Keratinocyte (primary cell): ENCODE results near the gene PRIMA1. TPM values are rescaled to one million over a fixed set of nuclear protein-coding genes. Genes with fewer than 3 reads are reported as not detected.

ENCODE experiments used
- DNase-seq: peaks from one replicate; pipeline ENCODE4 v3.0.0-alpha.2; 2011; ENCODE audit warnings: low read depth, missing footprints, low spot score
- FAIRE-seq: peaks from 2 replicates; lab custom pipeline; 2011; peaks lifted over from hg19 to GRCh38; lab: Jason Lieb, UNC
- H2AFZ ChIP-seq: 2 replicates; pipeline ENCODE4 v1.6.0; 2012; ENCODE audit warnings: low read length, control low read depth, inconsistent platforms; ENCODE audit not compliant: control insufficient read depth
- H3K27ac ChIP-seq: 2 replicates; pipeline ENCODE4 v1.5.1; 2011; ENCODE audit warnings: low read length; ENCODE audit not compliant: control insufficient read depth, insufficient read depth
- H3K27me3 ChIP-seq: 3 replicates; pipeline ENCODE4 v1.6.0; 2011; ENCODE audit warnings: low read length; ENCODE audit not compliant: control insufficient read depth, insufficient read depth; ENCODE audit errors: extremely low read depth
- H3K36me3 ChIP-seq, 2 experiments: 2 replicates in 1 of 2; 3 replicates in 1 of 2; pipeline ENCODE4 v1.5.1; 2011; ENCODE audit warnings: low read length in 2 of 2, mild to moderate bottlenecking in 1 of 2; ENCODE audit not compliant: control insufficient read depth in 2 of 2, insufficient read depth in 2 of 2; ENCODE audit errors: extremely low read depth in 1 of 2
- H3K4me1 ChIP-seq: 3 replicates; pipeline ENCODE4 v1.5.1; 2011; ENCODE audit warnings: low read length; ENCODE audit not compliant: control insufficient read depth, insufficient read depth; ENCODE audit errors: extremely low read depth
- H3K4me2 ChIP-seq: 3 replicates; pipeline ENCODE4 v1.6.0; 2011; ENCODE audit warnings: low read depth, low read length; ENCODE audit not compliant: control insufficient read depth, insufficient read depth; ENCODE audit errors: extremely low read depth
- H3K4me3 ChIP-seq, 3 experiments: fragments of 200-600 bp in 1 of 3; sonication (generic) in 1 of 3; 2 replicates in 2 of 3; 3 replicates in 1 of 3; pipeline ENCODE4 v1.5.1; 2011 to 2016; ENCODE audit warnings: low read length in 3 of 3, mild to moderate bottlenecking in 3 of 3, control low read depth in 2 of 3, inconsistent platforms in 1 of 3, low read depth in 1 of 3, mixed read lengths in 1 of 3, mixed run types in 1 of 3, moderate library complexity in 1 of 3; ENCODE audit not compliant: control insufficient read depth in 2 of 3, insufficient read depth in 2 of 3; ENCODE audit errors: extremely low read depth in 1 of 3
- H3K79me2 ChIP-seq: 2 replicates; pipeline ENCODE4 v1.6.0; 2012; ENCODE audit warnings: low read length; ENCODE audit not compliant: control insufficient read depth, insufficient read depth
- H3K9ac ChIP-seq: 3 replicates; pipeline ENCODE4 v1.6.0; 2011; ENCODE audit warnings: low read length; ENCODE audit not compliant: control insufficient read depth, insufficient read depth; ENCODE audit errors: extremely low read depth
- H3K9me1 ChIP-seq: 3 replicates; pipeline ENCODE4 v1.6.0; 2011; ENCODE audit warnings: low read length; ENCODE audit not compliant: control insufficient read depth, insufficient read depth; ENCODE audit errors: extremely low read depth
- H3K9me3 ChIP-seq: 2 replicates; pipeline ENCODE4 v1.5.1; 2012; ENCODE audit warnings: low read depth, low read length; ENCODE audit not compliant: control insufficient read depth
- H4K20me1 ChIP-seq: 3 replicates; pipeline ENCODE4 v1.6.0; 2011; ENCODE audit warnings: low read length; ENCODE audit not compliant: control insufficient read depth, insufficient read depth; ENCODE audit errors: extremely low read depth
- EZH2 ChIP-seq: IDR thresholded peaks from one replicate; pipeline ENCODE4 v1.6.1; 2012; ENCODE audit warnings: inconsistent platforms, mild to moderate bottlenecking, low read length, moderate library complexity
- dilution Hi-C: fragments of 300-500 bp; cut with MboI; formaldehyde crosslinking; loops from one replicate; pipeline ENCODE4 v1.7.0; 2020; ENCODE audit warnings: low sequenced_read_pairs; ENCODE audit not compliant: extremely low pct_ligation_motif_present
- polyA plus RNA-seq, 5 experiments: library from polyadenylated mRNA; depleted of rRNA in 3 of 5; stranded (reverse) in 3 of 5; stranded (forward) in 1 of 5; unstranded in 1 of 5; fragments of >200 nt; gene quantifications; 1 replicate in 1 of 5; 2 replicates in 3 of 5; 3 replicates in 1 of 5; pipeline versions ENCODE4 v1.2.1 to v1.2.3, GENCODE V29; 2011 to 2012; ENCODE audit warnings: missing spikeins in 2 of 5, low read depth in 1 of 5, low replicate concordance in 1 of 5
- TF ChIP-seq, protein P1 (sequence below), 3 experiments: IDR thresholded peaks in 1 of 3; conservative IDR thresholded peaks in 1 of 3; optimal IDR thresholded peaks in 1 of 3; 2 replicates in 2 of 3; 3 replicates in 1 of 3; pipeline versions ENCODE3 to v1.5.1; 2011; ENCODE audit warnings: low read length in 3 of 3, mild to moderate bottlenecking in 3 of 3, moderate library complexity in 2 of 3, control low read depth in 1 of 3, inconsistent platforms in 1 of 3; ENCODE audit not compliant: insufficient read depth in 2 of 3; ENCODE audit errors: extremely low read depth in 1 of 3

The PRIMA1 gene
- polyA plus RNA-seq, 1 donor (not counting 4 experiments of a cell fraction or from before 2014, with no cell fraction given) = not detected

DNA sequence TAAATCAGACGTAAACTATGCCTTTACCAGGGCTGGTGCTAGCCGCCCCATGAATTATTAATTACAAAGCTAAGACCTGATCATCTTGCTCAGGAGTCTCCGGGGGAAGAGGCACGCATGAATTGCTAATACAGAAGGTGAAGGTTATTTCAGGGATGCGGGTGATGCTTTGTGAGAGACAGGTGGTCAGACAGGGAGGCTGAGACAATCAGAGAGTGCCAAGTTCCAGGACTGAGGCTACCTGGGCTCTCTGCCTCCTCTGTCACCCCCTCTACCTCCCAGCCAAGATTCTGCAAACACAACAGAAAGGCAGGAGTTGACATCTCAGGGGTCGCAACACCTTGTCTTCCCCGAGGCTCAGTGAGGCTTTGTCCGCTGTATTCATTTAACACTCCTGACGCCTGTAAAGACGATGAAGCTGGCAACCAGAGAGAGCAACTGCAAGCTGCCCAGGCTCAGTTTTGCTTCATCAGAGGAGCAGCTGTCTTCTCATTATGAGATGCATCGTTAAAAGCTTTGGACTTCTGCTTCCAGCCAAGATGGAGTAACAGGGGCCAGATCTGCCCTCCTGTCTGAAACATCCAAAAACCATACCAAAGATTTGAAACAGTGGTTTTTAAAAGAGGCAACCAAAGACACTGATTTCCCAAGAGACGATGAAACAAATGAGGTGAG, 46.6 kb downstream of the PRIMA1 start:
- no peaks in the 10 kb centered on the region for H3K27me3 ChIP-seq
- FAIRE-seq (no peak), DNase-seq (no peak)
- H3K79me2 ChIP-seq = no peaks in the 10 kb centered on the region
- dilution Hi-C loops = no loop called here
- H3K9ac ChIP-seq = no peak overlapping the region
- no peaks in the 10 kb centered on the region for H3K9me3 ChIP-seq
- H3K27ac ChIP-seq = no peak overlapping the region
- TF ChIP-seq, protein P1, sequence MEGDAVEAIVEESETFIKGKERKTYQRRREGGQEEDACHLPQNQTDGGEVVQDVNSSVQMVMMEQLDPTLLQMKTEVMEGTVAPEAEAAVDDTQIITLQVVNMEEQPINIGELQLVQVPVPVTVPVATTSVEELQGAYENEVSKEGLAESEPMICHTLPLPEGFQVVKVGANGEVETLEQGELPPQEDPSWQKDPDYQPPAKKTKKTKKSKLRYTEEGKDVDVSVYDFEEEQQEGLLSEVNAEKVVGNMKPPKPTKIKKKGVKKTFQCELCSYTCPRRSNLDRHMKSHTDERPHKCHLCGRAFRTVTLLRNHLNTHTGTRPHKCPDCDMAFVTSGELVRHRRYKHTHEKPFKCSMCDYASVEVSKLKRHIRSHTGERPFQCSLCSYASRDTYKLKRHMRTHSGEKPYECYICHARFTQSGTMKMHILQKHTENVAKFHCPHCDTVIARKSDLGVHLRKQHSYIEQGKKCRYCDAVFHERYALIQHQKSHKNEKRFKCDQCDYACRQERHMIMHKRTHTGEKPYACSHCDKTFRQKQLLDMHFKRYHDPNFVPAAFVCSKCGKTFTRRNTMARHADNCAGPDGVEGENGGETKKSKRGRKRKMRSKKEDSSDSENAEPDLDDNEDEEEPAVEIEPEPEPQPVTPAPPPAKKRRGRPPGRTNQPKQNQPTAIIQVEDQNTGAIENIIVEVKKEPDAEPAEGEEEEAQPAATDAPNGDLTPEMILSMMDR (optimal IDR thresholded peaks at IDR 0.05 in 1 of 3, IDR thresholded peaks at IDR 0.05 in 1 of 3, conservative IDR thresholded peaks at IDR 0.05 in 1 of 3; ENCODE audit: extremely low read depth in 1 of 3, insufficient read depth in 2 of 3, low read length in 3 of 3) = no peak
- TF ChIP-seq EZH2 = no peak
- H3K4me3 ChIP-seq = no peak overlapping the region
- H3K36me3 ChIP-seq = no peaks in the 10 kb centered on the region
- no peak overlapping the region for H3K4me2 ChIP-seq
- H2AFZ ChIP-seq = no peak overlapping the region
- H4K20me1 ChIP-seq = no peaks in the 10 kb centered on the region
- no peaks in the 10 kb centered on the region for H3K4me1 ChIP-seq
- no peaks in the 10 kb centered on the region for H3K9me1 ChIP-seq

DNA sequence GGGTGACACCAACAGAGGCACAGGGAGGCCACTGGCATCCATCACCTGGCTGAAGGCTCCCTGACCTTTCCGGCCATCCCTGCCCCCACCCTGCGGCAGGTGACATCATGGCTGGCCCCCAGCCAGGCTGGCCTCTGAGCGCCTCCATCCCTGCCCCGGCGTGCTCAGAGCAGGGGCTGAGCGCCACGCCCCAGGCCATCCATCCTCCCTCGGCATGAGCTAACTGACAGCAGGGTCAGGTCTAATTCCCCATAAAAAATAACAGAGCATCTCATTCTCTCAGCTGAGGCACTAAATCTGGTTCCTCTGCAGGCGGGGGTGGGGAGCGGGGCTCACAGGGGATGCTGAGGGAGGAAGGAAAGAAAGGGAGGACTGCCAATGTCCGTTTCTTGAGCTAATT, 50.7 kb downstream of the PRIMA1 start:
- Histone ChIP-seq H2AFZ (no peak overlapping the region), H3K9me1 (no peaks in the 10 kb centered on the region), H3K79me2 (no peaks in the 10 kb centered on the region), H3K9me3 (no peaks in the 10 kb centered on the region), H4K20me1 (no peaks in the 10 kb centered on the region), H3K4me3 (no peak overlapping the region), H3K27me3 (no peaks in the 10 kb centered on the region), H3K9ac (no peak overlapping the region), H3K27ac (no peak overlapping the region), H3K4me1 (no peaks in the 10 kb centered on the region), H3K4me2 (no peak overlapping the region), H3K36me3 (no peaks in the 10 kb centered on the region)
- DNase-seq = no peak
- no peak for FAIRE-seq
- TF ChIP-seq, protein P1 (optimal IDR thresholded peaks at IDR 0.05 in 1 of 3, IDR thresholded peaks at IDR 0.05 in 1 of 3, conservative IDR thresholded peaks at IDR 0.05 in 1 of 3; ENCODE audit: extremely low read depth in 1 of 3, insufficient read depth in 2 of 3, low read length in 3 of 3) = no peak
- no peak for TF ChIP-seq EZH2
- dilution Hi-C loops = no loop called here
